ENCODE data around the gene KIRREL3.

Gene KIRREL3

GRCh38 chr11:126406368-126406767 lies 594.2 kb downstream of the KIRREL3 start:
- H3K36me3 ChIP-seq (ENCODE audit: control insufficient read depth in 1 of 2, insufficient read depth in 2 of 2, low read length in 2 of 2), result peaks cover 0 to 10% of the 10 kb centered on the region in 2 donors
- no peak overlapping the region for H3K27ac ChIP-seq (ENCODE audit: low read depth, low read length)
- H3K4me3 ChIP-seq (ENCODE audit: low read depth in 1 of 2, low read length in 2 of 2), result no peak overlapping the region
- H3K9me3 ChIP-seq (ENCODE audit: control insufficient read depth in 1 of 2, low read length in 2 of 2), result no peaks in the 10 kb centered on the region
- H3K9ac ChIP-seq (ENCODE audit: low read depth in 1 of 2, low read length in 2 of 2), result no peak overlapping the region
- no peaks in the 10 kb centered on the region for H3K27me3 ChIP-seq (ENCODE audit: control insufficient read depth in 1 of 2, insufficient read depth in 2 of 2, low read length in 2 of 2)
- no peaks in the 10 kb centered on the region for H3K4me1 ChIP-seq (ENCODE audit: control insufficient read depth in 1 of 2, insufficient read depth in 2 of 2, low read length in 2 of 2)

- no peaks in the 10 kb centered on the region for H3K9me3 ChIP-seq (ENCODE audit: control insufficient read depth in 1 of 2, low read length in 2 of 2)
- H3K9ac ChIP-seq (ENCODE audit: low read depth in 1 of 2, low read length in 2 of 2), result no peak overlapping the region
- H3K27me3 ChIP-seq (ENCODE audit: control insufficient read depth in 1 of 2, insufficient read depth in 2 of 2, low read length in 2 of 2), result no peaks in the 10 kb centered on the region
- no peak overlapping the region for H3K4me3 ChIP-seq (ENCODE audit: low read depth in 1 of 2, low read length in 2 of 2)
- H3K27ac ChIP-seq (ENCODE audit: low read depth, low read length), result no peak overlapping the region
- no peaks in the 10 kb centered on the region for H3K4me1 ChIP-seq (ENCODE audit: control insufficient read depth in 1 of 2, insufficient read depth in 2 of 2, low read length in 2 of 2)
- H3K36me3 ChIP-seq (ENCODE audit: control insufficient read depth in 1 of 2, insufficient read depth in 2 of 2, low read length in 2 of 2), result peaks cover 0 to 10% of the 10 kb centered on the region in 2 donors
Observed at GRCh38 chr11:126405906-126406305, 594.7 kb downstream of the KIRREL3 start.

GRCh38 chr11:126405374-126405773 lies 595.2 kb downstream of the KIRREL3 start:
- H3K9me3 ChIP-seq (ENCODE audit: control insufficient read depth in 1 of 2, low read length in 2 of 2), result no peaks in the 10 kb centered on the region
- H3K27me3 ChIP-seq (ENCODE audit: control insufficient read depth in 1 of 2, insufficient read depth in 2 of 2, low read length in 2 of 2), result no peaks in the 10 kb centered on the region
- H3K9ac ChIP-seq (ENCODE audit: low read depth in 1 of 2, low read length in 2 of 2), result no peak overlapping the region
- no peaks in the 10 kb centered on the region for H3K4me1 ChIP-seq (ENCODE audit: control insufficient read depth in 1 of 2, insufficient read depth in 2 of 2, low read length in 2 of 2)
- no peak overlapping the region for H3K27ac ChIP-seq (ENCODE audit: low read depth, low read length)
- no peak overlapping the region for H3K4me3 ChIP-seq (ENCODE audit: low read depth in 1 of 2, low read length in 2 of 2)
- peaks cover 0 to 10% of the 10 kb centered on the region in 2 donors for H3K36me3 ChIP-seq (ENCODE audit: control insufficient read depth in 1 of 2, insufficient read depth in 2 of 2, low read length in 2 of 2)

GRCh38 chr11:126404367-126404766 lies 596.2 kb downstream of the KIRREL3 start:
- Histone ChIP-seq H3K27me3 (ENCODE audit: control insufficient read depth in 1 of 2, insufficient read depth in 2 of 2, low read length in 2 of 2) (no peaks in the 10 kb centered on the region), H3K4me1 (ENCODE audit: control insufficient read depth in 1 of 2, insufficient read depth in 2 of 2, low read length in 2 of 2) (no peaks in the 10 kb centered on the region), H3K9me3 (ENCODE audit: control insufficient read depth in 1 of 2, low read length in 2 of 2) (no peaks in the 10 kb centered on the region), H3K4me3 (ENCODE audit: low read depth in 1 of 2, low read length in 2 of 2) (no peak overlapping the region), H3K36me3 (ENCODE audit: control insufficient read depth in 1 of 2, insufficient read depth in 2 of 2, low read length in 2 of 2) (peaks cover 0 to 10% of the 10 kb centered on the region in 2 donors), H3K9ac (ENCODE audit: low read depth in 1 of 2, low read length in 2 of 2) (no peak overlapping the region), H3K27ac (ENCODE audit: low read depth, low read length) (no peak overlapping the region)

- Histone ChIP-seq H3K9me3 (ENCODE audit: control insufficient read depth in 1 of 2, low read length in 2 of 2) (no peaks in the 10 kb centered on the region), H3K36me3 (ENCODE audit: control insufficient read depth in 1 of 2, insufficient read depth in 2 of 2, low read length in 2 of 2) (peaks cover 0 to 3% of the 10 kb centered on the region in 2 donors), H3K4me3 (ENCODE audit: low read depth in 1 of 2, low read length in 2 of 2) (no peak overlapping the region), H3K27me3 (ENCODE audit: control insufficient read depth in 1 of 2, insufficient read depth in 2 of 2, low read length in 2 of 2) (no peaks in the 10 kb centered on the region), H3K4me1 (ENCODE audit: control insufficient read depth in 1 of 2, insufficient read depth in 2 of 2, low read length in 2 of 2) (no peaks in the 10 kb centered on the region), H3K27ac (ENCODE audit: low read depth, low read length) (no peak overlapping the region), H3K9ac (ENCODE audit: low read depth in 1 of 2, low read length in 2 of 2) (no peak overlapping the region)
Observed at GRCh38 chr11:126403658-126404057, 596.9 kb downstream of the KIRREL3 start.

GRCh38 chr11:126403022-126403581 lies 597.5 kb downstream of the KIRREL3 start:
- Histone ChIP-seq H3K9ac (ENCODE audit: low read depth in 1 of 2, low read length in 2 of 2) (no peak overlapping the region), H3K4me3 (ENCODE audit: low read depth in 1 of 2, low read length in 2 of 2) (no peak overlapping the region), H3K4me1 (ENCODE audit: control insufficient read depth in 1 of 2, insufficient read depth in 2 of 2, low read length in 2 of 2) (no peaks in the 10 kb centered on the region), H3K27me3 (ENCODE audit: control insufficient read depth in 1 of 2, insufficient read depth in 2 of 2, low read length in 2 of 2) (no peaks in the 10 kb centered on the region), H3K27ac (ENCODE audit: low read depth, low read length) (no peak overlapping the region), H3K36me3 (ENCODE audit: control insufficient read depth in 1 of 2, insufficient read depth in 2 of 2, low read length in 2 of 2) (peaks cover 0 to 3% of the 10 kb centered on the region in 2 donors), H3K9me3 (ENCODE audit: control insufficient read depth in 1 of 2, low read length in 2 of 2) (no peaks in the 10 kb centered on the region)

- H3K36me3 ChIP-seq (ENCODE audit: control insufficient read depth in 1 of 2, insufficient read depth in 2 of 2, low read length in 2 of 2), result no peaks in the 10 kb centered on the region
- no peak overlapping the region for H3K9ac ChIP-seq (ENCODE audit: low read depth in 1 of 2, low read length in 2 of 2)
- H3K27ac ChIP-seq (ENCODE audit: low read depth, low read length), result no peak overlapping the region
- no peak overlapping the region for H3K4me3 ChIP-seq (ENCODE audit: low read depth in 1 of 2, low read length in 2 of 2)
- H3K27me3 ChIP-seq (ENCODE audit: control insufficient read depth in 1 of 2, insufficient read depth in 2 of 2, low read length in 2 of 2), result no peaks in the 10 kb centered on the region
- no peaks in the 10 kb centered on the region for H3K4me1 ChIP-seq (ENCODE audit: control insufficient read depth in 1 of 2, insufficient read depth in 2 of 2, low read length in 2 of 2)
- no peaks in the 10 kb centered on the region for H3K9me3 ChIP-seq (ENCODE audit: control insufficient read depth in 1 of 2, low read length in 2 of 2)
Observed at GRCh38 chr11:126400479-126400878, 600.1 kb downstream of the KIRREL3 start.

- Histone ChIP-seq H3K4me3 (ENCODE audit: low read depth in 1 of 2, low read length in 2 of 2) (no peak overlapping the region), H3K27me3 (ENCODE audit: control insufficient read depth in 1 of 2, insufficient read depth in 2 of 2, low read length in 2 of 2) (no peaks in the 10 kb centered on the region), H3K36me3 (ENCODE audit: control insufficient read depth in 1 of 2, insufficient read depth in 2 of 2, low read length in 2 of 2) (no peaks in the 10 kb centered on the region), H3K4me1 (ENCODE audit: control insufficient read depth in 1 of 2, insufficient read depth in 2 of 2, low read length in 2 of 2) (no peaks in the 10 kb centered on the region), H3K9ac (ENCODE audit: low read depth in 1 of 2, low read length in 2 of 2) (no peak overlapping the region), H3K27ac (ENCODE audit: low read depth, low read length) (no peak overlapping the region), H3K9me3 (ENCODE audit: control insufficient read depth in 1 of 2, low read length in 2 of 2) (no peaks in the 10 kb centered on the region)
Observed at GRCh38 chr11:126400019-126400418, 600.6 kb downstream of the KIRREL3 start.

- Histone ChIP-seq H3K27me3 (ENCODE audit: control insufficient read depth in 1 of 2, insufficient read depth in 2 of 2, low read length in 2 of 2) (no peaks in the 10 kb centered on the region), H3K36me3 (ENCODE audit: control insufficient read depth in 1 of 2, insufficient read depth in 2 of 2, low read length in 2 of 2) (no peaks in the 10 kb centered on the region), H3K4me1 (ENCODE audit: control insufficient read depth in 1 of 2, insufficient read depth in 2 of 2, low read length in 2 of 2) (no peaks in the 10 kb centered on the region), H3K4me3 (ENCODE audit: low read depth in 1 of 2, low read length in 2 of 2) (no peak overlapping the region), H3K9ac (ENCODE audit: low read depth in 1 of 2, low read length in 2 of 2) (no peak overlapping the region), H3K27ac (ENCODE audit: low read depth, low read length) (no peak overlapping the region), H3K9me3 (ENCODE audit: control insufficient read depth in 1 of 2, low read length in 2 of 2) (no peaks in the 10 kb centered on the region)
Observed at GRCh38 chr11:126398721-126399120, 601.8 kb downstream of the KIRREL3 start.

- Histone ChIP-seq H3K4me3 (ENCODE audit: low read depth in 1 of 2, low read length in 2 of 2) (no peak overlapping the region), H3K9me3 (ENCODE audit: control insufficient read depth in 1 of 2, low read length in 2 of 2) (no peaks in the 10 kb centered on the region), H3K27ac (ENCODE audit: low read depth, low read length) (no peak overlapping the region), H3K4me1 (ENCODE audit: control insufficient read depth in 1 of 2, insufficient read depth in 2 of 2, low read length in 2 of 2) (no peaks in the 10 kb centered on the region), H3K36me3 (ENCODE audit: control insufficient read depth in 1 of 2, insufficient read depth in 2 of 2, low read length in 2 of 2) (no peaks in the 10 kb centered on the region), H3K27me3 (ENCODE audit: control insufficient read depth in 1 of 2, insufficient read depth in 2 of 2, low read length in 2 of 2) (no peaks in the 10 kb centered on the region), H3K9ac (ENCODE audit: low read depth in 1 of 2, low read length in 2 of 2) (no peak overlapping the region)
Observed at GRCh38 chr11:126398296-126398695, 602.3 kb downstream of the KIRREL3 start.

- no peak overlapping the region for H3K4me3 ChIP-seq (ENCODE audit: low read depth in 1 of 2, low read length in 2 of 2)
- peaks cover 3 to 4% of the 10 kb centered on the region in 2 donors for H3K4me1 ChIP-seq (ENCODE audit: control insufficient read depth in 1 of 2, insufficient read depth in 2 of 2, low read length in 2 of 2)
- H3K27ac ChIP-seq (ENCODE audit: low read depth, low read length), result no peak overlapping the region
- no peaks in the 10 kb centered on the region for H3K27me3 ChIP-seq (ENCODE audit: control insufficient read depth in 1 of 2, insufficient read depth in 2 of 2, low read length in 2 of 2)
- H3K36me3 ChIP-seq (ENCODE audit: control insufficient read depth in 1 of 2, insufficient read depth in 2 of 2, low read length in 2 of 2), result no peaks in the 10 kb centered on the region
- no peak overlapping the region for H3K9ac ChIP-seq (ENCODE audit: low read depth in 1 of 2, low read length in 2 of 2)
- H3K9me3 ChIP-seq (ENCODE audit: control insufficient read depth in 1 of 2, low read length in 2 of 2), result no peaks in the 10 kb centered on the region
Observed at GRCh38 chr11:126396965-126397364, 603.6 kb downstream of the KIRREL3 start.
